Trophoblast cell (in vitro differentiated cells and primary cell): ENCODE data around the gene PRR9.

ENCODE experiments used
- DNase-seq, 2 donors: peaks; one replicate each; pipeline ENCODE4 v3.0.0-alpha.2; 2016
- H2AFZ ChIP-seq: 2 replicates; pipeline ENCODE4 v1.6.1; 2013; ENCODE audit warnings: low read length, moderate library complexity, mild to moderate bottlenecking; ENCODE audit not compliant: insufficient read depth, poor library complexity
- H2AK5ac ChIP-seq: 2 replicates; pipeline ENCODE4 v1.6.1; 2013; ENCODE audit warnings: mild to moderate bottlenecking, low read length
- H2BK120ac ChIP-seq: 2 replicates; pipeline ENCODE4 v1.6.1; 2013; ENCODE audit warnings: low read length, mild to moderate bottlenecking, moderate library complexity; ENCODE audit not compliant: insufficient read depth, poor library complexity
- H2BK12ac ChIP-seq: 2 replicates; pipeline ENCODE4 v1.6.1; 2013; ENCODE audit warnings: mild to moderate bottlenecking, low read length, moderate library complexity
- H2BK5ac ChIP-seq: 2 replicates; pipeline ENCODE4 v1.6.1; 2013; ENCODE audit warnings: low read length, low read depth, moderate library complexity, mild to moderate bottlenecking; ENCODE audit not compliant: poor library complexity
- H3K14ac ChIP-seq: 2 replicates; pipeline ENCODE4 v1.6.1; 2013; ENCODE audit warnings: mild to moderate bottlenecking, low read length
- H3K18ac ChIP-seq: 2 replicates; pipeline ENCODE4 v1.6.1; 2013; ENCODE audit warnings: mild to moderate bottlenecking, low read length
- H3K23ac ChIP-seq: 2 replicates; pipeline ENCODE4 v1.6.1; 2013; ENCODE audit warnings: low read length
- H3K27ac ChIP-seq: 2 replicates; pipeline ENCODE4 v1.5.1; 2013; ENCODE audit warnings: low read depth, mild to moderate bottlenecking, inconsistent platforms, low read length, moderate library complexity
- H3K27me3 ChIP-seq: 2 replicates; pipeline ENCODE4 v1.6.1; 2013; ENCODE audit warnings: inconsistent platforms, mild to moderate bottlenecking, low read length, moderate library complexity; ENCODE audit not compliant: insufficient read depth
- H3K36me3 ChIP-seq, 2 experiments: 1 replicate in 1 of 2; 2 replicates in 1 of 2; pipeline ENCODE4 v1.6.1; 2013; ENCODE audit warnings: low read length in 2 of 2, mild to moderate bottlenecking in 2 of 2, moderate library complexity in 1 of 2; ENCODE audit not compliant: insufficient read depth in 2 of 2, control insufficient read depth in 1 of 2
- H3K4ac ChIP-seq: 2 replicates; pipeline ENCODE4 v1.6.1; 2013; ENCODE audit warnings: low read depth, mild to moderate bottlenecking, low read length, moderate library complexity
- H3K4me1 ChIP-seq, 2 experiments: 1 replicate in 1 of 2; 2 replicates in 1 of 2; pipeline ENCODE4 v1.6.1; 2013; ENCODE audit warnings: low read length in 2 of 2, mild to moderate bottlenecking in 2 of 2, moderate library complexity in 1 of 2; ENCODE audit not compliant: insufficient read depth in 2 of 2, control insufficient read depth in 1 of 2
- H3K4me2 ChIP-seq: 2 replicates; pipeline ENCODE4 v1.6.1; 2013; ENCODE audit warnings: inconsistent platforms, mild to moderate bottlenecking, low read length, moderate library complexity
- H3K4me3 ChIP-seq: 2 replicates; pipeline ENCODE4 v1.5.1; 2013; ENCODE audit warnings: mild to moderate bottlenecking, low read depth, low read length, inconsistent platforms
- H3K79me1 ChIP-seq: one replicate; pipeline ENCODE4 v1.6.1; 2013; ENCODE audit warnings: low read length
- H3K79me2 ChIP-seq: 2 replicates; pipeline ENCODE4 v1.6.1; 2013; ENCODE audit warnings: low read length, mild to moderate bottlenecking; ENCODE audit not compliant: control insufficient read depth, insufficient read depth, poor library complexity
- H3K9ac ChIP-seq: 2 replicates; pipeline ENCODE4 v1.6.1; 2013; ENCODE audit warnings: mild to moderate bottlenecking, low read length
- H3K9me3 ChIP-seq: 2 replicates; pipeline ENCODE4 v1.6.1; 2013; ENCODE audit warnings: low read depth, mild to moderate bottlenecking, control low read depth, inconsistent platforms, low read length; ENCODE audit not compliant: insufficient read depth
- H4K12ac ChIP-seq: 2 replicates; pipeline ENCODE4 v1.6.1; 2013; ENCODE audit warnings: low read depth, mild to moderate bottlenecking, low read length, moderate library complexity
- H4K8ac ChIP-seq: 2 replicates; pipeline ENCODE4 v1.6.1; 2013; ENCODE audit warnings: low read depth, mild to moderate bottlenecking, low read length, moderate library complexity
- H4K91ac ChIP-seq: one replicate; pipeline ENCODE4 v1.6.1; 2013; ENCODE audit warnings: low read depth, mild to moderate bottlenecking, low read length, moderate library complexity
- WGBS: extraction: QIAGEN DNeasy Blood & Tissue Kit; methylation state at CpG from one replicate; pipeline ENCODE4 v1.1.7; 2013; ENCODE audit warnings: missing lambda C conversion rate; ENCODE audit not compliant: insufficient read length, insufficient coverage; ENCODE audit errors: extremely low coverage; 5-methylcytosine and 5-hydroxymethylcytosine counted together

The PRR9 gene

GRCh38 chr1:153261281-153262069 lies 44.1 kb downstream of the PRR9 start:
- Histone ChIP-seq H3K18ac (no peak overlapping the region), H2BK120ac (no peak overlapping the region), H3K4me3 (peak overlapping the region; percentile 67), H3K79me1 (peaks cover 2% of the 10 kb centered on the region), H3K14ac (no peak overlapping the region), H2BK5ac (no peak overlapping the region), H4K8ac (no peak overlapping the region), H3K23ac (no peak overlapping the region), H3K4me2 (peak overlapping the region; percentile 57), H3K9me3 (no peaks in the 10 kb centered on the region), H2BK12ac (no peak overlapping the region), H3K36me3 (no peaks in the 10 kb centered on the region), H3K27ac (no peak overlapping the region), H3K79me2 (no peaks in the 10 kb centered on the region), H4K12ac (no peak overlapping the region), H3K9ac (no peak overlapping the region), H2AFZ (peak overlapping the region; percentile 85), H4K91ac (no peak overlapping the region), H3K4me1 (peaks cover 0 to 5% of the 10 kb centered on the region in 2 experiments), H3K4ac (no peak overlapping the region), H2AK5ac (no peak overlapping the region), H3K27me3 (peaks cover 35% of the 10 kb centered on the region)
- no CpG with 5 or more reads among the region's 80 CpGs for WGBS
- peak in 1 of 2 donors; percentile 17 for DNase-seq

GRCh38 chr1:153262070-153262366 lies 44.6 kb downstream of the PRR9 start:
- Histone ChIP-seq H4K12ac (no peak overlapping the region), H3K4me2 (peak overlapping the region; percentile 57), H4K91ac (no peak overlapping the region), H3K36me3 (no peaks in the 10 kb centered on the region), H3K9me3 (no peaks in the 10 kb centered on the region), H3K14ac (no peak overlapping the region), H3K18ac (no peak overlapping the region), H2BK12ac (no peak overlapping the region), H3K27me3 (peaks cover 35% of the 10 kb centered on the region), H3K4ac (no peak overlapping the region), H3K27ac (no peak overlapping the region), H3K79me2 (no peaks in the 10 kb centered on the region), H2AFZ (no peak overlapping the region), H3K79me1 (peaks cover 2% of the 10 kb centered on the region), H4K8ac (no peak overlapping the region), H3K23ac (no peak overlapping the region), H2BK5ac (no peak overlapping the region), H2BK120ac (no peak overlapping the region), H3K9ac (no peak overlapping the region), H2AK5ac (no peak overlapping the region), H3K4me1 (peaks cover 0 to 5% of the 10 kb centered on the region in 2 experiments), H3K4me3 (no peak overlapping the region)
- no peak for DNase-seq
- no CpG with 5 or more reads among the region's 6 CpGs for WGBS

GRCh38 chr1:153262462-153263157 lies 45.2 kb downstream of the PRR9 start:
- Histone ChIP-seq H4K12ac (no peak overlapping the region), H2AK5ac (no peak overlapping the region), H2BK12ac (no peak overlapping the region), H3K79me1 (peaks cover 2% of the 10 kb centered on the region), H3K18ac (no peak overlapping the region), H2BK5ac (no peak overlapping the region), H3K4me3 (no peak overlapping the region), H3K27ac (no peak overlapping the region), H4K91ac (no peak overlapping the region), H3K14ac (no peak overlapping the region), H2BK120ac (no peak overlapping the region), H2AFZ (no peak overlapping the region), H3K9me3 (no peaks in the 10 kb centered on the region), H3K4me1 (peaks cover 0 to 5% of the 10 kb centered on the region in 2 experiments), H3K79me2 (no peaks in the 10 kb centered on the region), H3K4ac (no peak overlapping the region), H3K23ac (no peak overlapping the region), H3K9ac (no peak overlapping the region), H3K36me3 (no peaks in the 10 kb centered on the region), H4K8ac (no peak overlapping the region), H3K4me2 (no peak overlapping the region), H3K27me3 (peaks cover 35% of the 10 kb centered on the region)
- no peak for DNase-seq
- no CpG with 5 or more reads among the region's 10 CpGs for WGBS

GRCh38 chr1:153265457-153265856 lies 48.1 kb downstream of the PRR9 start:
- no peak overlapping the region for H4K12ac ChIP-seq
- no peak overlapping the region for H3K4me2 ChIP-seq
- no peak overlapping the region for H2AK5ac ChIP-seq
- H3K23ac ChIP-seq: no peak overlapping the region
- H2BK120ac ChIP-seq: no peak overlapping the region
- peaks cover 2% of the 10 kb centered on the region for H3K79me1 ChIP-seq
- H3K4ac ChIP-seq: no peak overlapping the region
- no peak overlapping the region for H3K9ac ChIP-seq
- no peak overlapping the region for H3K18ac ChIP-seq
- peaks cover 0 to 5% of the 10 kb centered on the region in 2 experiments for H3K4me1 ChIP-seq
- no peak overlapping the region for H2BK12ac ChIP-seq
- no peak overlapping the region for H2AFZ ChIP-seq
- no peak for DNase-seq
- no CpG with 5 or more reads among the region's 1 CpG for WGBS
- H3K79me2 ChIP-seq: no peaks in the 10 kb centered on the region
- H3K9me3 ChIP-seq: no peaks in the 10 kb centered on the region
- H3K36me3 ChIP-seq: no peaks in the 10 kb centered on the region
- no peak overlapping the region for H4K91ac ChIP-seq
- no peak overlapping the region for H2BK5ac ChIP-seq
- H3K14ac ChIP-seq: no peak overlapping the region
- H3K27ac ChIP-seq: no peak overlapping the region
- no peak overlapping the region for H4K8ac ChIP-seq
- H3K27me3 ChIP-seq: peaks cover 28% of the 10 kb centered on the region
- H3K4me3 ChIP-seq: no peak overlapping the region
